Body of pancreas (tissue), 4 donors: ENCODE measurements around the gene HOXB3. TPM values are rescaled to one million over a fixed set of nuclear protein-coding genes. Genes with fewer than 3 reads are reported as not detected.

Experiments
- ATAC-seq: fragments of 150-250 bp; one replicate; pipeline ENCODE4 v1.9.1; 2016
- DNase-seq, 4 donors: peaks; one replicate each; pipeline ENCODE4 v3.0.0-alpha.2; 2019
- H3K27ac ChIP-seq, 4 donors: fragments of 200-600 bp; sonication (generic); 1 replicate in 3 of 4; 2 replicates in 1 of 4; pipeline versions ENCODE4 v1.5.1 to v1.6.1; 2016 to 2019; ENCODE audit warnings: mild to moderate bottlenecking in 1 of 4, mixed read lengths in 1 of 4, moderate library complexity in 1 of 4
- H3K27me3 ChIP-seq, 2 donors: fragments of 200-600 bp; sonication (generic); one replicate each; pipeline ENCODE4 v1.6.0; 2016; ENCODE audit warnings: mild to moderate bottlenecking in 1 of 2
- H3K36me3 ChIP-seq, 2 donors: fragments of 200-600 bp; sonication (generic); replicated peaks in 1 of 2; 2 replicates each; pipeline ENCODE4 v1.5.1; 2016; ENCODE audit warnings: low read depth in 2 of 2; ENCODE audit not compliant: insufficient read depth in 1 of 2
- H3K4me1 ChIP-seq: fragments of 200-600 bp; sonication (generic); one replicate; pipeline ENCODE4 v1.6.0; 2016
- H3K4me3 ChIP-seq, 2 donors: fragments of 200-600 bp; sonication (generic); 1 replicate in 1 of 2; 2 replicates in 1 of 2; pipeline ENCODE4 v1.5.1; 2016 to 2019
- H3K9me3 ChIP-seq, 3 donors: fragments of 200-600 bp; sonication (generic); 1 replicate in 2 of 3; 2 replicates in 1 of 3; pipeline ENCODE4 v1.5.1; 2016
- POLR2A ChIP-seq, 3 donors: fragments of 450-650 bp; IDR thresholded peaks; one replicate each; pipeline ENCODE4 v1.6.1; 2016; ENCODE audit warnings: antibody characterized with exemption in 3 of 3, mild to moderate bottlenecking in 2 of 3
- WGBS, 2 donors: methylation state at CpG; one replicate each; pipeline ENCODE4 v1.1.5; 2017; 5-methylcytosine and 5-hydroxymethylcytosine counted together
- intact Hi-C: fragments of 100-400 bp; cut with DNase I; formaldehyde crosslinking; loops from one replicate; pipeline ENCODE4 v1.15.1; 2023
- total RNA-seq, 2 donors: library from RNA; depleted of rRNA; stranded (reverse); fragments of >200 nt; gene quantifications; one replicate each; pipeline ENCODE4 v1.1.0, GENCODE V29; 2016
- TF ChIP-seq, protein P1 (sequence below), 7 experiments: fragments of 450-650 bp in 4 of 7; fragments of 200-600 bp in 3 of 7; sonication (generic) in 3 of 7; IDR thresholded peaks; one replicate each; pipeline ENCODE4 v1.5.1; 2016 to 2019; ENCODE audit warnings: antibody characterized with exemption in 7 of 7

Gene HOXB3
- total RNA-seq, 2 donors from 2014 or later, result 2.9 TPM; not detected in 1

DNA sequence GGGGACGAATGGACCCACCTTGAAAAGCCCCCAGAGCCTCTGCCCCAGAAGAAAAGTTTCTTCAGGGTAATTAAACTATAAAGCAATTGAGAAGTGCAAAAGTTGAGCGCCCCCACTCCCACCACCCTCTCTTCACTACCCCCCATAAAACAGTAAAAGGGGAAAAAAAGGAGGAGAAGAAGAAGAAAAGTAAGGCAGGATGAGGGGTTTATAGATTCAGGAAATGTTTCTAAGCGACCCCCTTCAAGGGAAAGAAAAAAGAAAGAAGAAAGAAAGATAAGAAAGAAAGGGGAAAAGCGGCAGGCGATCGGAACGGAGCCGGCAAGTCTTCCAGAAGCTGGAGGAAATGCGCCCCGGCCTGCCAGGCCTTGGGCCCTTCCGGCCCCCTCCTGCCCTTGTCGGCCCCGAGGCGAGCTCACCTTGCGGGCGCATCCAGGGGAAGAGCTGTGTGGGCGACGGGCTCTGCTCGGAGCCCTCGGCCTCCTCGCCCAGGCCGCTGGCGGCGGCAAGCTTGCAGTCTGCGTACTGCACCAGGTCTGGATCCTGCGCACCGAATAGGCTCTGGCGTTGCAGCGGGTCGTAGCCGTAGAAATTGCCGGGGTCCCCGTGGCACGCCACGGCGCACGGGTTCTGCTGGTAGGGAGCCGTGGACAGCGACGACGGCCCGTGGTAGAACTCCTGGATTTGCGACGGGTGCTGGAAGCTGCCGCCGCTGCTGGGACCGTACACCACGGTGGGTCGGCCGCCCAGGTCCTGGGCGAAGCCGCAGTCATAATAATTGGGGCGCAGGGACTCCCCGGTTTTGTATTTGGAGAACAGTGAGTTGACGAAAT, 24.0 kb upstream of the HOXB3 start:
- Histone ChIP-seq H3K27me3 (peaks cover 3 to 78% of the 10 kb centered on the region in 2 donors), H3K4me1 (peaks cover 39% of the 10 kb centered on the region), H3K4me3 (no peak overlapping the region), H3K36me3 (no peaks in the 10 kb centered on the region), H3K27ac (no peak overlapping the region), H3K9me3 (no peaks in the 10 kb centered on the region)
- TF ChIP-seq, protein P1, sequence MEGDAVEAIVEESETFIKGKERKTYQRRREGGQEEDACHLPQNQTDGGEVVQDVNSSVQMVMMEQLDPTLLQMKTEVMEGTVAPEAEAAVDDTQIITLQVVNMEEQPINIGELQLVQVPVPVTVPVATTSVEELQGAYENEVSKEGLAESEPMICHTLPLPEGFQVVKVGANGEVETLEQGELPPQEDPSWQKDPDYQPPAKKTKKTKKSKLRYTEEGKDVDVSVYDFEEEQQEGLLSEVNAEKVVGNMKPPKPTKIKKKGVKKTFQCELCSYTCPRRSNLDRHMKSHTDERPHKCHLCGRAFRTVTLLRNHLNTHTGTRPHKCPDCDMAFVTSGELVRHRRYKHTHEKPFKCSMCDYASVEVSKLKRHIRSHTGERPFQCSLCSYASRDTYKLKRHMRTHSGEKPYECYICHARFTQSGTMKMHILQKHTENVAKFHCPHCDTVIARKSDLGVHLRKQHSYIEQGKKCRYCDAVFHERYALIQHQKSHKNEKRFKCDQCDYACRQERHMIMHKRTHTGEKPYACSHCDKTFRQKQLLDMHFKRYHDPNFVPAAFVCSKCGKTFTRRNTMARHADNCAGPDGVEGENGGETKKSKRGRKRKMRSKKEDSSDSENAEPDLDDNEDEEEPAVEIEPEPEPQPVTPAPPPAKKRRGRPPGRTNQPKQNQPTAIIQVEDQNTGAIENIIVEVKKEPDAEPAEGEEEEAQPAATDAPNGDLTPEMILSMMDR (IDR thresholded peaks at IDR 0.05), result no peak
- no peak for TF ChIP-seq POLR2A (IDR thresholded peaks at IDR 0.05)
- ATAC-seq (no peak), DNase-seq (no peak)
- WGBS, 2 donors, result 5 to 10% methylated on average over 19 to 53 of the region's 55 CpGs
- intact Hi-C loops, result loop anchor here (10.0 kb wide), 1 partner anchor 279 kb away; no protein-coding TSS in a partner anchor

DNA sequence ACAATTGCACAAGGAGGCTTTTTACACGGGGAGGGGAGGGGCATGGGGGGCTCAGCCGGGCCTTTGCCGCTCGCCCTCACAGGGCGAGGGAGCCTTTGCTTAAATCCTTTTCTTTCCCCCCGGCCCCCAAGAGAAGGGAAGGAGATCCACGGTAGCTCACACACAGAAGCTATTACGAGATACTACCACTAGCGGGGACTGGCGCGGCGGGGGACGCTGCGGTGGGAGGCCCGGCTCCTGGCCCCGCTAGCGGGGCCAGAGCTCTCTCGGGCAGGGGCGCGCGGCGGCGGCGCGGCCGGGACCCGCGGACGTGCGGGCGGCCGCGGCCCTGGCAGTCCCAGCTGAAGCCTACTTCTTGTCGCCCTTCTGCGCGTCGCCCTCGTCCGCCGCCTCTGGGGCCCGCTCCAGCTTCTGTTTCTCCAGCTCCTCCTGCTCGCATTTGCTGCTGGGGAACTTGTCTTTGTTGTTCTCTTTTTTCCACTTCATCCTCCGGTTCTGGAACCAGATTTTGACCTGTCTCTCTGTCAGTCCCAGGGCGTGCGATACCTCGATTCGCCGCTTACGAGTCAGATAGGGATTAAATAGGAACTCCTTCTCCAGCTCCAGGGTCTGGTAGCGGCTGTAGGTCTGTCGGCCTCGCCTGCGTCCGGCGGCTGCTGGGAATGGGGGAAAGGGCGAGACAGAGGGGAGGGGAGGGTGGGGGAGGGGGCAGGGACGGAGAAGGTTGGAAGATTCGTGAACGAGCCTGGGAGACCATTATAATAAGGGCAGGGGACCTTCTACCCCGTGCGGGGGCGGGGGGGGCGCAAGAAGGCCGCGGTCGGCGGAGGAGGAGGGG, 23.0 kb upstream of the HOXB3 start:
- no peak overlapping the region for H3K4me3 ChIP-seq
- H3K27me3 ChIP-seq, result peaks cover 3 to 74% of the 10 kb centered on the region in 2 donors
- H3K4me1 ChIP-seq, result peaks cover 34% of the 10 kb centered on the region
- TF ChIP-seq, protein P1 (IDR thresholded peaks at IDR 0.05), result peak in 2 of 7 experiments; percentile 16 to 19
- no peak for TF ChIP-seq POLR2A (IDR thresholded peaks at IDR 0.05)
- no peaks in the 10 kb centered on the region for H3K36me3 ChIP-seq
- H3K27ac ChIP-seq, result no peak overlapping the region
- whole genome bisulfite sequencing, 2 donors, result 4 to 5% methylated on average over 46 to 67 of the region's 67 CpGs
- no peaks in the 10 kb centered on the region for H3K9me3 ChIP-seq
- intact Hi-C loops, result loop anchor here (10.0 kb wide), 1 partner anchor 278 kb away; no protein-coding TSS in a partner anchor
- peak in 1 of 4 donors; percentile 31 for DNase-seq
- peak; percentile 19 for ATAC-seq

DNA sequence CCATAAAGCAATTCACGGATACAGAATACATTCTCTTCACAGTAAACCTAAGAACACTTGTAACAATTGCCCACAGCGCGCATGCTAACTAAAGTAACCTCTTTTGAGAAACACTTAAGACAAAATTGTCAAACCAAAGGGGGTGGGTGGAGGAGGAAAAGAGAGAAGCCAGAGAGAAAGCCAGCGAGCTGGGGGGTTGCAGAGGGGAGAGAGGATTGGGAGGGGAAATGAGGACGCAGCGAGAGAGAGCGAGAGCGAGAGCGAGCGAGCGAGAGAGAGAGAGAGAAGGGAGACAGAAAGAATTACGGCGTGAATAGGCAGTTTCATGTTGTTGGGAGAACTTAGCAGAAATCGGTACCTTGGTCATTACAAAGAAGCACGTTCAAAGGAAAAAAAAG, 22.4 kb upstream of the HOXB3 start:
- Histone ChIP-seq H3K27me3 (peaks cover 3 to 68% of the 10 kb centered on the region in 2 donors), H3K4me3 (no peak overlapping the region), H3K9me3 (no peaks in the 10 kb centered on the region), H3K4me1 (peaks cover 34% of the 10 kb centered on the region), H3K36me3 (no peaks in the 10 kb centered on the region), H3K27ac (no peak overlapping the region)
- WGBS, 2 donors, result 4 to 9% methylated on average over 15 of the region's 15 CpGs
- no peak for TF ChIP-seq POLR2A (IDR thresholded peaks at IDR 0.05)
- TF ChIP-seq, protein P1 (IDR thresholded peaks at IDR 0.05), result no peak
- DNase-seq (no peak), ATAC-seq (no peak)
- intact Hi-C loops, result loop anchor here (10.0 kb wide), 1 partner anchor 278 kb away; no protein-coding TSS in a partner anchor

DNA sequence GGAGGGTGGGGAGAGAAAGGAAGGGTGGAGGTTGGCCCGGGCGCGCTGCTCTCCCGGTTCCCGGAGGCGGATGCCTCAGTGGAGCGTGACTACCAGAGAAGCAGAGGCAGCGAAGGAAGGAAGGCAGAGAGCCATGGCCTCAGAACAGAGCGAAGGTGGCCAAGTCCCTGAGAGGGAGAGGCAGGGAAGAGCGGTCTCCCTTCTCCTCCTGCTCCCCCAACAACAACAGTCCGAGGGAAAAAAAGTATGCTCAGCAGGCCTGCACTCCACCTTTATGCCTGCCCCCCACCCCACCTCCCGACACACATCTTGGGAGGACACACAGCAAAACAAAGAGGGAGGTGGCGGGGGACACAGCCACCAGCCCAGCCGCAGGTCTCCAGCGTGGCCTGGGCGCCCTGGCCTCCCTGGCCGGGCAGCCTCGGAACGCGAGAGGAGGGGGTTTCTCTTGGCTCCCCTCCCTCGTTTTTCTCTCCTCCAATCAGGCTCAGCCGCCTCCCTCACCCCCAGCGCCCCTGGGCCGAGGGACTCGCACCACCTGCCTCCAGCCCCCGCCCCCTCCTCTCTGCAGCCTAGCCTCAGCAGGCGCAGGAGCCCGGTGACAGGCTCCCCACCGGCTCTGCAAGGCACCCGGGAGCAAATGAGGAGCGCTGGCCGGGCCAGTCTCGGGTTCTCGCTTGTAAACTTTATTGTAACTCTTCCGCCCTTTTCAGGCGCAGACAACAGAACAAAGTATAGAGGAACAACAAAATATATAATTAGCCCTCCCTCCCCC, 21.8 kb upstream of the HOXB3 start:
- DNase-seq (no peak), ATAC-seq (no peak)
- intact Hi-C loops, result loop anchor here (10.0 kb wide), 1 partner anchor 277 kb away; no protein-coding TSS in a partner anchor
- Histone ChIP-seq H3K27ac (no peak overlapping the region), H3K9me3 (no peaks in the 10 kb centered on the region), H3K27me3 (peaks cover 3 to 69% of the 10 kb centered on the region in 2 donors), H3K4me3 (no peak overlapping the region), H3K36me3 (no peaks in the 10 kb centered on the region), H3K4me1 (peaks cover 34% of the 10 kb centered on the region)
- WGBS, 2 donors, result 7 to 14% methylated on average over 34 to 36 of the region's 36 CpGs
- TF ChIP-seq POLR2A (IDR thresholded peaks at IDR 0.05), result no peak
